Lower leg skin (tissue), 4 donors: Measurements from ENCODE around the gene ADCY2. TPM values are rescaled to one million over a fixed set of nuclear protein-coding genes. Genes with fewer than 3 reads are reported as not detected.

ENCODE experiments used
- DNase-seq, 2 donors: peaks; one replicate each; pipeline ENCODE4 v3.0.0-alpha.2; 2019; ENCODE audit warnings: low spot score in 2 of 2
- H3K4me3 ChIP-seq: fragments of 200-600 bp; sonication (generic); 2 replicates; pipeline ENCODE4 v1.5.1; 2017; ENCODE audit warnings: mild to moderate bottlenecking, low read depth; ENCODE audit not compliant: poor library complexity, severe bottlenecking
- POLR2A ChIP-seq, 2 donors: fragments of 450-650 bp; IDR thresholded peaks; one replicate each; pipeline ENCODE4 v1.6.1; 2016 to 2017; ENCODE audit warnings: antibody characterized with exemption in 2 of 2, mild to moderate bottlenecking in 1 of 2, moderate library complexity in 1 of 2
- WGBS, 2 donors: methylation state at CpG; one replicate each; pipeline ENCODE4 v1.1.5; 2018; 5-methylcytosine and 5-hydroxymethylcytosine counted together
- intact Hi-C: fragments of 100-400 bp; cut with DNase I; formaldehyde crosslinking; loops from one replicate; pipeline ENCODE4 v1.15.0; 2023; ENCODE audit warnings: low total_unique reads
- total RNA-seq, 4 donors: library from RNA; depleted of rRNA; stranded (reverse); fragments of >200 nt; gene quantifications; one replicate each; pipeline ENCODE4 v1.1.0, GENCODE V29; 2016
- TF ChIP-seq, protein P1 (sequence below), 3 donors: fragments of 450-650 bp; IDR thresholded peaks; one replicate each; pipeline ENCODE4 v1.5.1; 2016; ENCODE audit warnings: antibody characterized with exemption in 3 of 3, mild to moderate bottlenecking in 3 of 3, moderate library complexity in 2 of 3

ADCY2 gene
- total RNA-seq, 4 donors from 2014 or later, result 7.3 to 11.5 (median 8.2) TPM

GRCh38 chr5:7586480-7586879 lies 190.5 kb downstream of the ADCY2 start:
- no peak overlapping the region for H3K4me3 ChIP-seq
- 89 to 91% methylated on average over 12 of the region's 12 CpGs for WGBS, 2 donors
- TF ChIP-seq, protein P1, sequence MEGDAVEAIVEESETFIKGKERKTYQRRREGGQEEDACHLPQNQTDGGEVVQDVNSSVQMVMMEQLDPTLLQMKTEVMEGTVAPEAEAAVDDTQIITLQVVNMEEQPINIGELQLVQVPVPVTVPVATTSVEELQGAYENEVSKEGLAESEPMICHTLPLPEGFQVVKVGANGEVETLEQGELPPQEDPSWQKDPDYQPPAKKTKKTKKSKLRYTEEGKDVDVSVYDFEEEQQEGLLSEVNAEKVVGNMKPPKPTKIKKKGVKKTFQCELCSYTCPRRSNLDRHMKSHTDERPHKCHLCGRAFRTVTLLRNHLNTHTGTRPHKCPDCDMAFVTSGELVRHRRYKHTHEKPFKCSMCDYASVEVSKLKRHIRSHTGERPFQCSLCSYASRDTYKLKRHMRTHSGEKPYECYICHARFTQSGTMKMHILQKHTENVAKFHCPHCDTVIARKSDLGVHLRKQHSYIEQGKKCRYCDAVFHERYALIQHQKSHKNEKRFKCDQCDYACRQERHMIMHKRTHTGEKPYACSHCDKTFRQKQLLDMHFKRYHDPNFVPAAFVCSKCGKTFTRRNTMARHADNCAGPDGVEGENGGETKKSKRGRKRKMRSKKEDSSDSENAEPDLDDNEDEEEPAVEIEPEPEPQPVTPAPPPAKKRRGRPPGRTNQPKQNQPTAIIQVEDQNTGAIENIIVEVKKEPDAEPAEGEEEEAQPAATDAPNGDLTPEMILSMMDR (IDR thresholded peaks at IDR 0.05), result no peak
- TF ChIP-seq POLR2A (IDR thresholded peaks at IDR 0.05), result no peak
- intact Hi-C loops, result no loop called here
- DNase-seq, result no peak

DNA sequence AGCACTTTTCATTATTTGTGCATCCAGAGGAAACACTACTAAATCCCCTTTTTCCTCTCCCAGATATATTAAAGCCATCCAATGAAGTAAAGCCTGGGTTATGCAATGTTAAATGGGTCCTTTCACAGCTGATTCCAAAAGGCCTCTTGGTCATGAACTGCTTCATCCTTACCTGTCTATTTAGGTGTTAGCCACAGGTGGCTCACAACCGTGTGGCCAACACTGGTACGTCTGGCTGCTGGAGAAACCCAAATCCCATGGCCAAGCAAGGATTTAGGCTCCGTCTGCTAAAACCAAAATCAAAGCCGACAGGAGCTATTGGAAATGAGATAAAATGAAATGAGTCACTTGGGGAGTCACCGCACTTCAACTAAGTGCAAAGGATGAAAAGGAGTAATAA lies 193.9 kb downstream of the ADCY2 start:
- WGBS, 2 donors, result 84 to 91% methylated on average over 5 of the region's 5 CpGs
- DNase-seq, result no peak
- no peak overlapping the region for H3K4me3 ChIP-seq
- intact Hi-C loops, result no loop called here
- no peak for TF ChIP-seq POLR2A (IDR thresholded peaks at IDR 0.05)
- TF ChIP-seq, protein P1 (IDR thresholded peaks at IDR 0.05), result no peak

DNA sequence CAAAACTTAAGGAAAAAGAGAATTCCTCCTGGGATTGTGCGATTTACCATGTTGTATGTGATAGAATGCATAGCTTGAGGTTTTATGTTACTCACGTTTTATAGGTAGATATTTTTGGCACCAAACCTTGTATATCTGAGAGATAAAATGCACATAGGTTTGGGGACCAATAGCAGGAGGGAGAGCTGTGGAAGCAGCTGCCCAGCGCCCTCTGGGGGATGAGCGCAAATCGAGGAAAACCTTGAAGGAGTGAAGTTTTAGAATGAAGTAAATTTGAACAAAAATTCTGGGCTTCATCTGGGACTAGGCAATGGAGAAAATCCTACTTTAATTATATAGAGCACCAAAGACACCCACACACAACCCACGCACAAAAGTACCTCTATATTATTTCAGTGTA lies 197.0 kb downstream of the ADCY2 start:
- intact Hi-C loops, result no loop called here
- TF ChIP-seq, protein P1 (IDR thresholded peaks at IDR 0.05), result no peak
- no peak for TF ChIP-seq POLR2A (IDR thresholded peaks at IDR 0.05)
- DNase-seq, result no peak
- 53 to 60% methylated on average over 6 of the region's 6 CpGs for WGBS, 2 donors
- H3K4me3 ChIP-seq, result no peak overlapping the region

GRCh38 chr5:7597059-7597642 lies 201.2 kb downstream of the ADCY2 start:
- intact Hi-C loops, result no loop called here
- WGBS, 2 donors, result 40 to 42% methylated on average over 6 of the region's 6 CpGs
- no peak for DNase-seq
- H3K4me3 ChIP-seq, result no peak overlapping the region
- TF ChIP-seq POLR2A (IDR thresholded peaks at IDR 0.05), result no peak
- TF ChIP-seq, protein P1 (IDR thresholded peaks at IDR 0.05), result no peak

GRCh38 chr5:7606840-7607465 lies 211.0 kb downstream of the ADCY2 start:
- H3K4me3 ChIP-seq, result no peak overlapping the region
- WGBS, 2 donors, result 66 to 68% methylated on average over 4 of the region's 4 CpGs
- DNase-seq, result no peak
- TF ChIP-seq, protein P1 (IDR thresholded peaks at IDR 0.05), result no peak
- no peak for TF ChIP-seq POLR2A (IDR thresholded peaks at IDR 0.05)
- intact Hi-C loops, result no loop called here

DNA sequence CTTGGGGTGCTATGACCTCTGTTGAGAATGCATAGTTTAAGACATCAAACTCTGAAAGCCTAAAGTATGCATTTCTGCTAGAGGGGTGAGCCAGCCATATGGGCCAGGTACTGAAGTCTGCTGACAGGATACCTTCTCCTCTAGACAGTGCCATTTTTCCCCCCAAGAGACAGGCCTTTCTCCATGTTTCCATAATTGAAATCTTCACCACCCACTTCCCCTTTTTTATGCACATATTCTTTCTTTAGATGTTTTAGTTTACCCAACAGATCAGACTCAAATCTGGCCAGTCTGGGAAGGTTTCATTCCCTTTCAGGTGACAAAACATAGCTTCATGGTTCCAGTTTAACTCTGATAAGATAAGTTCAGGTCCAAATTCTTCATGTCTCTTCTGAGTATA lies 212.8 kb downstream of the ADCY2 start:
- DNase-seq, result no peak
- intact Hi-C loops, result no loop called here
- TF ChIP-seq POLR2A (IDR thresholded peaks at IDR 0.05), result no peak
- TF ChIP-seq, protein P1 (IDR thresholded peaks at IDR 0.05), result no peak
- no peak overlapping the region for H3K4me3 ChIP-seq
